ENCODE results near the gene TCP1. TPM values are rescaled to one million over a fixed set of nuclear protein-coding genes. Genes with fewer than 3 reads are reported as not detected.
"Not testable (repeated sequence)": the region's sequence is repeated elsewhere in the genome, so short reads cannot be mapped to it uniquely, and the experiment has no call there.

Gene TCP1
- total RNA-seq, 3 donors from 2014 or later = 119 to 151 (median 137) TPM

DNA sequence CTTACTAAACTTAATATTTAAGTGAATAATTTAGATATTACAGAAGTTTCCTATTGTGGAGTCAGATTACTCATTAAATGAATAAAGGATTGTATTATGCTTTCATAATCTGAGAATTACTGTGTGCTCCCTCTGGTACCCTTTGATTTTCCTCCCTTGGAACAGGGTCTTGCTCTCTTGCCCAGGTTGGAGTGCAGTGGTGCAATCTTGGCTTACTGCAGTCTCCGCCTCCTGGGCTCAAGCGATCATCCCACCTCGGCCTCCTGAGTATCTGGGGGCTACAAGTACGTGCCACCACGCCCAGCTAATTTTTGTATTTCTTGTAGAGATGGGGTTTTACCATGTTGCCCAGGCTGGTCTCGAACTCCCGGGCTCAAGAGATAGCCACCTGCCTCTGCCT, 52.5 kb downstream of the TCP1 start:
- no peaks in the 10 kb centered on the region for H3K9me3 ChIP-seq
- no peaks in the 10 kb centered on the region for H3K4me1 ChIP-seq
- no peak overlapping the region for H3K4me3 ChIP-seq
- H3K27ac ChIP-seq = no peak overlapping the region
- H3K27me3 ChIP-seq = no peaks in the 10 kb centered on the region
- DNase-seq (ENCODE audit: low spot score in 2 of 2) = no peak
- TF ChIP-seq POLR2A (IDR thresholded peaks at IDR 0.05) (no peak), POLR2AphosphoS5 (IDR thresholded peaks at IDR 0.05) (no peak)
- TF ChIP-seq, protein P1, sequence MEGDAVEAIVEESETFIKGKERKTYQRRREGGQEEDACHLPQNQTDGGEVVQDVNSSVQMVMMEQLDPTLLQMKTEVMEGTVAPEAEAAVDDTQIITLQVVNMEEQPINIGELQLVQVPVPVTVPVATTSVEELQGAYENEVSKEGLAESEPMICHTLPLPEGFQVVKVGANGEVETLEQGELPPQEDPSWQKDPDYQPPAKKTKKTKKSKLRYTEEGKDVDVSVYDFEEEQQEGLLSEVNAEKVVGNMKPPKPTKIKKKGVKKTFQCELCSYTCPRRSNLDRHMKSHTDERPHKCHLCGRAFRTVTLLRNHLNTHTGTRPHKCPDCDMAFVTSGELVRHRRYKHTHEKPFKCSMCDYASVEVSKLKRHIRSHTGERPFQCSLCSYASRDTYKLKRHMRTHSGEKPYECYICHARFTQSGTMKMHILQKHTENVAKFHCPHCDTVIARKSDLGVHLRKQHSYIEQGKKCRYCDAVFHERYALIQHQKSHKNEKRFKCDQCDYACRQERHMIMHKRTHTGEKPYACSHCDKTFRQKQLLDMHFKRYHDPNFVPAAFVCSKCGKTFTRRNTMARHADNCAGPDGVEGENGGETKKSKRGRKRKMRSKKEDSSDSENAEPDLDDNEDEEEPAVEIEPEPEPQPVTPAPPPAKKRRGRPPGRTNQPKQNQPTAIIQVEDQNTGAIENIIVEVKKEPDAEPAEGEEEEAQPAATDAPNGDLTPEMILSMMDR (IDR thresholded peaks at IDR 0.05) = no peak
- peaks cover under 1% of the 10 kb centered on the region for H3K36me3 ChIP-seq
- intact Hi-C loops (cut with DNase I; ENCODE audit: low total_unique reads) = no loop called here

DNA sequence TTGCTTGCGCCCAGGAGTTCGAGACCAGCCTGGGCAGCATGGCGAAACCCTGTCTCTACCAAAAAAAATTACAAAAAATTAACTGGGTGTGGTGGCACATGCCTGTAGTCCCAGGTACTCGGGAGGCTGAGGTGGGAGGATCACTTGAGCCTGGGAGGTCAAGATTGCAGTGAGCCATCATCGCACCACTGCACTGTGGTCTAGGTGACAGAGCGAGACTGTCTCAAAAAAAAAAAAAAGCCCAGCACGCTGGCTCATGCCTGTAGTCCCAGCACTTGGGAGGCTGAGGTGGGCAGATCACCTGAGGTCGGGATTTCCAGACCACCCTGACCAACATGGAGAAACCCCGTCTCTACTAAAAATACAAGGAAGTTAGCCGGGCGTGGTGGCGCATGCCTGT, 56.0 kb downstream of the TCP1 start:
- H3K4me3 ChIP-seq; intact Hi-C loops (cut with DNase I; ENCODE audit: low total_unique reads); H3K27ac ChIP-seq; H3K9me3 ChIP-seq; H3K4me1 ChIP-seq; H3K36me3 ChIP-seq; DNase-seq (ENCODE audit: low spot score in 2 of 2); H3K27me3 ChIP-seq: not testable (repeated sequence)

DNA sequence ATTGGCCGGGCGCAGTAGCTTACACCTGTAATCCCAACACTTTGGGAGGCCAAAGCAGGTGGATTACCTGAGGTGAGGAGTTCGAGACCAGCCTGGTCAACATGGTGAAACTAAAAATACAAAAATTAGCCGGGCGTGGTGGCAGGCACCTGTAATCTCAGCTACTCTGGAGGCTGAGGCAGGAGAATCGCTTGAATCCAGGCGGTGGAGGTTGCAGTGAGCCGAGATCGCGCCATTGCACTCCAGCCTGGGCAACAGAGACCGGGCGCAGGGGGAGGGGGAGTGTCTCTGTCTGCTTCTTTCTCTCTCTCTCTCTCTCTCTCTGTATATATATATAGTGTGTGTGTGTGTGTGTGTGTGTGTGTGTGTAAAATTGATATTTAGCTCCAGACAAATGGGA, 56.9 kb downstream of the TCP1 start:
- DNase-seq (ENCODE audit: low spot score in 2 of 2); H3K36me3 ChIP-seq; H3K9me3 ChIP-seq; H3K4me3 ChIP-seq; H3K27me3 ChIP-seq; H3K27ac ChIP-seq; H3K4me1 ChIP-seq; intact Hi-C loops (cut with DNase I; ENCODE audit: low total_unique reads): not testable (repeated sequence)

- DNase-seq (ENCODE audit: low spot score in 2 of 2) = no peak
- intact Hi-C loops (cut with DNase I; ENCODE audit: low total_unique reads) = no loop called here
- peaks cover 0 to 4% of the 10 kb centered on the region in 2 donors for H3K4me1 ChIP-seq
- no peaks in the 10 kb centered on the region for H3K36me3 ChIP-seq
- no peak for TF ChIP-seq POLR2A (IDR thresholded peaks at IDR 0.05)
- TF ChIP-seq, protein P1 (IDR thresholded peaks at IDR 0.05) = no peak
- TF ChIP-seq POLR2AphosphoS5 (IDR thresholded peaks at IDR 0.05) = no peak
- no peaks in the 10 kb centered on the region for H3K27me3 ChIP-seq
- no peak overlapping the region for H3K27ac ChIP-seq
- H3K9me3 ChIP-seq = no peaks in the 10 kb centered on the region
- peak overlapping the region in 2 of 3 donors; percentile 88 to 93 for H3K4me3 ChIP-seq
Measured at GRCh38 chr6:159730332-159730676, 59.1 kb downstream of the TCP1 start.

DNA sequence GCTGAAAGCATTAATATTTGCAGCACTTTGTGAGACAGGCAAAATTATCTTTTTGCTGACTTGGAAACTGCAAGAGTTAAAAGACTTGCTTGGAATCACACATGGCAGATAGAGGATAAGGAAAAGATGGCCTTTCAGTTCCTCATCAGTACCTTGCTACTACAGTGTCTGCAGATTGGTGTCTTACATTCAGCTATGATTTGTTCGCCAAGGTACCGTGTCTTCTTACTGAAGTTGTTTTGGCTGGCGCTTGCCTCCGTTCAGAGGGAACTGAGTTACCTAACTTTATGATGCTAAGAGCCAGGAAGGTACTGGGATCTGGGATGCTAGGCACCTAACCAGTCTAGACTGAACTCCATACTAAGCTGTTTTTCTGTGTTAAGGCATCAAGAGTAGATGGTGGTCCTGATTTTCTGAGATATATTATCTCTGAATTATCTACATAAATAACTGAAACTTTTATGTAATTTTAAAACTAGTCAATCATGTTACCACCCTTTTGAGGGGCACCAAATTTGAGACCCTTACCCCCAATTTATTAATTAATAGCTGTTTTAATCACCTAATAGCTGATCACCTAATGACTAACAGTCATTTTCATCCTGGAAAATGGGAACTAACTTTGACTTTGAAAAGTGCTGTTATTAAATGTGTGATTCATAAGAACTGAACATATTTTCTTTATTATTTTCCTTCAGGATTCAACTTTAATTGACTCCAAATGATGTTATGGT, 59.6 kb downstream of the TCP1 start:
- no peak for DNase-seq (ENCODE audit: low spot score in 2 of 2)
- Histone ChIP-seq H3K9me3 (no peaks in the 10 kb centered on the region), H3K27me3 (no peaks in the 10 kb centered on the region), H3K27ac (peak overlapping the region; percentile 19 to 54), H3K4me1 (peaks cover 0 to 4% of the 10 kb centered on the region in 2 donors), H3K36me3 (no peaks in the 10 kb centered on the region), H3K4me3 (peak overlapping the region; percentile 88 to 96 (median 93))
- intact Hi-C loops (cut with DNase I; ENCODE audit: low total_unique reads) = no loop called here
- TF ChIP-seq, protein P1 (IDR thresholded peaks at IDR 0.05) = no peak
- TF ChIP-seq POLR2A (IDR thresholded peaks at IDR 0.05) (no peak), POLR2AphosphoS5 (IDR thresholded peaks at IDR 0.05) (no peak)

- TF ChIP-seq, protein P1 (IDR thresholded peaks at IDR 0.05) = no peak
- TF ChIP-seq POLR2AphosphoS5 (IDR thresholded peaks at IDR 0.05) = no peak
- no peak for TF ChIP-seq POLR2A (IDR thresholded peaks at IDR 0.05)
- DNase-seq (ENCODE audit: low spot score in 2 of 2) = no peak
- intact Hi-C loops (cut with DNase I; ENCODE audit: low total_unique reads) = no loop called here
Measured at GRCh38 chr6:159728531-159728964, 60.9 kb downstream of the TCP1 start.

More at GRCh38 chr6:159728531-159728964, 60.9 kb downstream of the TCP1 start:
- Histone ChIP-seq H3K27ac (peak overlapping the region; percentile 41 to 100), H3K36me3 (no peaks in the 10 kb centered on the region), H3K4me3 (peak overlapping the region; percentile 88 to 96 (median 93)), H3K27me3 (no peaks in the 10 kb centered on the region), H3K4me1 (peaks cover 0 to 4% of the 10 kb centered on the region in 2 donors), H3K9me3 (no peaks in the 10 kb centered on the region)

Other genes starting within 250 kb of the TCP1 start
- gene SOD2, start 96.4 kb downstream of the TCP1 start, total RNA-seq = 1,000 to 10,000 TPM in 2 of 3 donors, 100 to 1,000 TPM in 1; 999 to 1,273 (median 1,163) TPM
- 100 to 1,000 TPM; 115 to 153 (median 116) TPM for gene WTAP, start 62.1 kb downstream of the TCP1 start, total RNA-seq
- 10 to 100 TPM in 2 of 3 donors, 1 to 10 TPM in 1; 9.4 to 10.5 (median 10.1) TPM for gene ACAT2, start 27.6 kb downstream of the TCP1 start, total RNA-seq
- gene MRPL18, start 865 bp upstream of the TCP1 start, total RNA-seq = 10 to 100 TPM; 52.8 to 72.9 (median 68.2) TPM
- gene PNLDC1, start 10.7 kb upstream of the TCP1 start, total RNA-seq = under 1 TPM in 2 of 3 donors, not detected in 1; 0.29 to 0.66 TPM
- not detected for gene MAS1, start 101.4 kb upstream of the TCP1 start, total RNA-seq
- 100 to 1,000 TPM in 1 of 3 donors, 10 to 100 TPM in 2; 60.4 to 112 (median 81.0) TPM for gene IGF2R, start 179.5 kb upstream of the TCP1 start, total RNA-seq

Data from breast epithelium (tissue), 4 donors.